BE2C (cell line): Measurements from ENCODE around the gene IL2RA.

ENCODE experiments used
- DNase-seq: peaks from one replicate; pipeline ENCODE4 v3.0.0-alpha.2; 2020
- H3K27me3 ChIP-seq: fragments of 250-450 bp; sonication (Bioruptor Pico); 2 replicates; pipeline ENCODE4 v1.5.1; 2020; ENCODE audit warnings: mild to moderate bottlenecking
- H3K36me3 ChIP-seq: fragments of 250-450 bp; sonication (Bioruptor Pico); 2 replicates; pipeline ENCODE4 v1.5.1; 2020; ENCODE audit warnings: mild to moderate bottlenecking
- H3K4me1 ChIP-seq: fragments of 250-450 bp; sonication (Bioruptor Pico); 2 replicates; pipeline ENCODE4 v1.5.1; 2020
- H3K4me3 ChIP-seq: 2 replicates; pipeline ENCODE4 v1.5.1; 2011; ENCODE audit warnings: low read depth, low read length
- H3K9me3 ChIP-seq: fragments of 250-450 bp; sonication (Bioruptor Pico); 2 replicates; pipeline ENCODE4 v1.5.1; 2020
- CTCF ChIP-seq: IDR thresholded peaks from 2 replicates; pipeline ENCODE4 v1.5.1; 2012; ENCODE audit warnings: mild to moderate bottlenecking, low read depth, low read length

IL2RA gene

GRCh38 chr10:6064119-6064518 is 2.0 kb upstream of the IL2RA start:
- H3K4me1 ChIP-seq = no peaks in the 10 kb centered on the region
- H3K9me3 ChIP-seq = no peaks in the 10 kb centered on the region
- TF ChIP-seq CTCF = no peak
- H3K4me3 ChIP-seq = no peak overlapping the region
- peaks cover 20% of the 10 kb centered on the region for H3K27me3 ChIP-seq
- H3K36me3 ChIP-seq = no peaks in the 10 kb centered on the region
- no peak for DNase-seq

GRCh38 chr10:6061056-6061455 is 1.1 kb downstream of the IL2RA start:
- Histone ChIP-seq H3K9me3 (no peaks in the 10 kb centered on the region), H3K4me3 (no peak overlapping the region), H3K36me3 (no peaks in the 10 kb centered on the region), H3K27me3 (peaks cover 7% of the 10 kb centered on the region; the same call in 1 of the 2 replicates), H3K4me1 (no peaks in the 10 kb centered on the region)
- no peak for TF ChIP-seq CTCF
- DNase-seq = no peak

GRCh38 chr10:6059506-6059905 is 2.7 kb downstream of the IL2RA start:
- DNase-seq = no peak
- Histone ChIP-seq H3K36me3 (no peaks in the 10 kb centered on the region), H3K4me1 (no peaks in the 10 kb centered on the region), H3K27me3 (peaks cover 7% of the 10 kb centered on the region; the same call in 1 of the 2 replicates), H3K9me3 (no peaks in the 10 kb centered on the region), H3K4me3 (no peak overlapping the region)
- no peak for TF ChIP-seq CTCF

- H3K9me3 ChIP-seq = no peaks in the 10 kb centered on the region
- H3K4me3 ChIP-seq = no peak overlapping the region
- no peaks in the 10 kb centered on the region for H3K36me3 ChIP-seq
- no peak for DNase-seq
- no peak for TF ChIP-seq CTCF
- peaks cover 7% of the 10 kb centered on the region; the same call in 1 of the 2 replicates for H3K27me3 ChIP-seq
- H3K4me1 ChIP-seq = no peaks in the 10 kb centered on the region
Measured at GRCh38 chr10:6058682-6059475, 3.3 kb downstream of the IL2RA start.

GRCh38 chr10:6056411-6057135 is 5.6 kb downstream of the IL2RA start:
- Histone ChIP-seq H3K4me3 (no peak overlapping the region), H3K9me3 (no peaks in the 10 kb centered on the region)
- no peak for DNase-seq

More at GRCh38 chr10:6056411-6057135, 5.6 kb downstream of the IL2RA start:
- no peaks in the 10 kb centered on the region for H3K36me3 ChIP-seq
- peaks cover 9% of the 10 kb centered on the region; the same call in 1 of the 2 replicates for H3K27me3 ChIP-seq
- TF ChIP-seq CTCF = no peak
- H3K4me1 ChIP-seq = no peaks in the 10 kb centered on the region
